ENCODE results near the gene GPR137. TPM values are rescaled to one million over a fixed set of nuclear protein-coding genes. Genes with fewer than 3 reads are reported as not detected.
A peak's percentile ranks its signal among the peaks of the same experiment; 100 is the strongest.

GPR137 gene
- total and polyA plus RNA-seq, 9 of the 15 experiments (the other 6 are each of a cell fraction or from before 2014, with no cell fraction given): 0.32 to 26.7 (median 10.7) TPM

GRCh38 chr11:64246871-64247728 lies 38.5 kb upstream of the GPR137 start, which contains the start of gene PPP1R14B (continued):
- TF ChIP-seq CEBPB (tag; IDR thresholded peaks at IDR 0.05): no peak
- TF ChIP-seq TCF7 (IDR thresholded peaks at IDR 0.05; ENCODE audit: borderline replicate concordance): 0 out of 2 replicates have a peak, but pooled peaks have one; percentile 29
- TF ChIP-seq, protein P1, sequence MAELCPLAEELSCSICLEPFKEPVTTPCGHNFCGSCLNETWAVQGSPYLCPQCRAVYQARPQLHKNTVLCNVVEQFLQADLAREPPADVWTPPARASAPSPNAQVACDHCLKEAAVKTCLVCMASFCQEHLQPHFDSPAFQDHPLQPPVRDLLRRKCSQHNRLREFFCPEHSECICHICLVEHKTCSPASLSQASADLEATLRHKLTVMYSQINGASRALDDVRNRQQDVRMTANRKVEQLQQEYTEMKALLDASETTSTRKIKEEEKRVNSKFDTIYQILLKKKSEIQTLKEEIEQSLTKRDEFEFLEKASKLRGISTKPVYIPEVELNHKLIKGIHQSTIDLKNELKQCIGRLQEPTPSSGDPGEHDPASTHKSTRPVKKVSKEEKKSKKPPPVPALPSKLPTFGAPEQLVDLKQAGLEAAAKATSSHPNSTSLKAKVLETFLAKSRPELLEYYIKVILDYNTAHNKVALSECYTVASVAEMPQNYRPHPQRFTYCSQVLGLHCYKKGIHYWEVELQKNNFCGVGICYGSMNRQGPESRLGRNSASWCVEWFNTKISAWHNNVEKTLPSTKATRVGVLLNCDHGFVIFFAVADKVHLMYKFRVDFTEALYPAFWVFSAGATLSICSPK (IDR thresholded peaks at IDR 0.05; ENCODE audit: borderline replicate concordance): no peak
- TF ChIP-seq ZNF644 (tag; IDR thresholded peaks at IDR 0.05; ENCODE audit: low read depth): peak; percentile 63; the same call in 1 of the 2 replicates
- TF ChIP-seq HOXB6 (CRISPR knock-in tag; IDR thresholded peaks at IDR 0.05; ENCODE audit: borderline replicate concordance): no peak
- no peak for TF ChIP-seq SMC3 (conservative IDR thresholded peaks at IDR 0.05; ENCODE audit: insufficient read depth, low read depth, low read length)
- peak in 1 of 2 experiments; percentile 96; a peak in 2 of 4 replicates for TF ChIP-seq HDAC1 (IDR thresholded peaks at IDR 0.05)
- no peak for TF ChIP-seq RAD21 (CRISPR knock-in tag; conservative IDR thresholded peaks at IDR 0.05 in 1 of 2, IDR thresholded peaks at IDR 0.05 in 1 of 2)
- TF ChIP-seq SIN3B (IDR thresholded peaks at IDR 0.05; ENCODE audit: low read depth): no peak
- TF ChIP-seq TSC22D4 (tag; IDR thresholded peaks at IDR 0.05): no peak
- no peak for TF ChIP-seq NFE2L1 (tag; IDR thresholded peaks at IDR 0.05; ENCODE audit: borderline replicate concordance, low read depth)
- TF ChIP-seq MXD1 (CRISPR knock-in tag; IDR thresholded peaks at IDR 0.05; ENCODE audit: borderline replicate concordance, poor library complexity, severe bottlenecking): no peak
- TF ChIP-seq RBBP5 (IDR thresholded peaks at IDR 0.05; ENCODE audit: borderline replicate concordance, insufficient read depth, low read length, poor library complexity, severe bottlenecking): no peak
- no peak for TF ChIP-seq GATAD2A (IDR thresholded peaks at IDR 0.05)
- no peak for TF ChIP-seq MCM7 (IDR thresholded peaks at IDR 0.05)
- TF ChIP-seq NR2C2 (CRISPR knock-in tag; IDR thresholded peaks at IDR 0.05): no peak
- TF ChIP-seq NR2C2 (tag; IDR thresholded peaks at IDR 0.05): peak; percentile 86
- no peak for TF ChIP-seq CHCHD3 (CRISPR knock-in tag; IDR thresholded peaks at IDR 0.05)
- TF ChIP-seq, protein P2, sequence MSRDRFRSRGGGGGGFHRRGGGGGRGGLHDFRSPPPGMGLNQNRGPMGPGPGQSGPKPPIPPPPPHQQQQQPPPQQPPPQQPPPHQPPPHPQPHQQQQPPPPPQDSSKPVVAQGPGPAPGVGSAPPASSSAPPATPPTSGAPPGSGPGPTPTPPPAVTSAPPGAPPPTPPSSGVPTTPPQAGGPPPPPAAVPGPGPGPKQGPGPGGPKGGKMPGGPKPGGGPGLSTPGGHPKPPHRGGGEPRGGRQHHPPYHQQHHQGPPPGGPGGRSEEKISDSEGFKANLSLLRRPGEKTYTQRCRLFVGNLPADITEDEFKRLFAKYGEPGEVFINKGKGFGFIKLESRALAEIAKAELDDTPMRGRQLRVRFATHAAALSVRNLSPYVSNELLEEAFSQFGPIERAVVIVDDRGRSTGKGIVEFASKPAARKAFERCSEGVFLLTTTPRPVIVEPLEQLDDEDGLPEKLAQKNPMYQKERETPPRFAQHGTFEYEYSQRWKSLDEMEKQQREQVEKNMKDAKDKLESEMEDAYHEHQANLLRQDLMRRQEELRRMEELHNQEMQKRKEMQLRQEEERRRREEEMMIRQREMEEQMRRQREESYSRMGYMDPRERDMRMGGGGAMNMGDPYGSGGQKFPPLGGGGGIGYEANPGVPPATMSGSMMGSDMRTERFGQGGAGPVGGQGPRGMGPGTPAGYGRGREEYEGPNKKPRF (IDR thresholded peaks at IDR 0.05; ENCODE audit: low read depth, low read length): no peak
- no peak for TF ChIP-seq KHSRP (IDR thresholded peaks at IDR 0.05)
- no peak for TF ChIP-seq NR2F6 (CRISPR knock-in tag; IDR thresholded peaks at IDR 0.05)
- TF ChIP-seq ZNF282 (CRISPR knock-in tag; IDR thresholded peaks at IDR 0.05): peak; percentile 63; the same call in 1 of the 2 replicates
- no peak for TF ChIP-seq POLR2H (tag; IDR thresholded peaks at IDR 0.05; ENCODE audit: low read depth)
- TF ChIP-seq KLF13 (tag; IDR thresholded peaks at IDR 0.05; ENCODE audit: borderline replicate concordance, low read depth): peak; percentile 82; the same call in 1 of the 2 replicates
